HepG2 (cell line): ENCODE results near the gene FBF1. TPM values are rescaled to one million over a fixed set of nuclear protein-coding genes. Genes with fewer than 3 reads are reported as not detected.

Source experiments
- ATF7 ChIP-seq, 2 experiments: fragments of 450-650 bp in 1 of 2; sonication (generic) in 1 of 2; formaldehyde crosslinking in 1 of 2; IDR thresholded peaks; 2 replicates each; pipeline versions ENCODE4 v1.4.0 to v1.6.1; 2016 to 2020; ENCODE audit warnings: antibody characterized with exemption in 1 of 2, mild to moderate bottlenecking in 1 of 2, missing genetic modification reagents in 1 of 2
- GLI4 ChIP-seq: sonication (generic); formaldehyde crosslinking; IDR thresholded peaks from 2 replicates; pipeline ENCODE4 v1.5.1; 2020; ENCODE audit warnings: missing genetic modification reagents, mild to moderate bottlenecking, moderate library complexity, borderline replicate concordance
- MAX ChIP-seq: IDR thresholded peaks from 2 replicates; pipeline ENCODE4 v1.6.1; 2012; ENCODE audit warnings: inconsistent platforms
- REL ChIP-seq: sonication (generic); formaldehyde crosslinking; conservative IDR thresholded peaks from 2 replicates; pipeline ENCODE4 v1.8.0; 2022; ENCODE audit warnings: mild to moderate bottlenecking, missing genetic modification reagents, moderate library complexity
- SAP130 ChIP-seq: IDR thresholded peaks from 2 replicates; pipeline ENCODE4 v1.6.1; 2016; ENCODE audit warnings: low read depth
- TFDP1 ChIP-seq: IDR thresholded peaks from 2 replicates; pipeline ENCODE4 v1.6.1; 2016; ENCODE audit warnings: missing compliant biosample characterization, missing genetic modification reagents, borderline replicate concordance
- ZNF205 ChIP-seq: IDR thresholded peaks from 2 replicates; pipeline ENCODE4 v1.6.1; 2018; ENCODE audit warnings: missing biosample characterization, missing genetic modification reagents
- ZNF512B ChIP-seq: sonication (generic); formaldehyde crosslinking; IDR thresholded peaks from 2 replicates; pipeline ENCODE4 v1.5.1; 2020; ENCODE audit warnings: missing genetic modification reagents, mild to moderate bottlenecking, borderline replicate concordance
- ZNF639 ChIP-seq: conservative IDR thresholded peaks from 2 replicates; pipeline ENCODE4 v1.6.1; 2018; ENCODE audit warnings: missing genetic modification reagents
- ZNF839 ChIP-seq: sonication (generic); formaldehyde crosslinking; IDR thresholded peaks from 2 replicates; pipeline ENCODE4 v1.4.0; 2020; ENCODE audit warnings: missing genetic modification reagents, mild to moderate bottlenecking, borderline replicate concordance
- polyA plus RNA-seq, 8 experiments: library from polyadenylated mRNA; depleted of rRNA in 3 of 8; stranded (reverse) in 7 of 8; unstranded in 1 of 8; fragments of >200 nt; fragmentation: Illumina TruSeq in 4 of 8; extraction: Trizol in 4 of 8; gene quantifications; 2 replicates each; pipeline versions ENCODE4 v1.2.1 to v1.2.3, GENCODE V29; 2011 to 2016; ENCODE audit warnings: low read depth in 4 of 8, missing spikeins in 1 of 8, mixed read lengths in 1 of 8; ENCODE audit not compliant: insufficient read depth in 1 of 8
- total RNA-seq, 5 experiments: library from RNA; depleted of rRNA; stranded (reverse); fragments of >200 nt; fragmentation: Illumina TruSeq; extraction: Trizol; gene quantifications; 2 replicates each; pipeline ENCODE4 v1.2.3, GENCODE V29; 2016; ENCODE audit warnings: low read depth in 1 of 5
- TF ChIP-seq, protein P1 (sequence below): sonication (generic); formaldehyde crosslinking; IDR thresholded peaks from 2 replicates; pipeline ENCODE4 v1.4.0; 2020; ENCODE audit warnings: low read depth, mild to moderate bottlenecking, missing genetic modification reagents
- TF ChIP-seq, protein P2 (sequence below): sonication (generic); formaldehyde crosslinking; IDR thresholded peaks from 2 replicates; pipeline ENCODE4 v1.5.1; 2020; ENCODE audit warnings: mild to moderate bottlenecking, missing genetic modification reagents

Gene FBF1
- total and polyA plus RNA-seq, 2 of the 13 experiments (the other 11 are each of a cell fraction or from before 2014, with no cell fraction given), result 2.4 to 8.1 TPM

DNA sequence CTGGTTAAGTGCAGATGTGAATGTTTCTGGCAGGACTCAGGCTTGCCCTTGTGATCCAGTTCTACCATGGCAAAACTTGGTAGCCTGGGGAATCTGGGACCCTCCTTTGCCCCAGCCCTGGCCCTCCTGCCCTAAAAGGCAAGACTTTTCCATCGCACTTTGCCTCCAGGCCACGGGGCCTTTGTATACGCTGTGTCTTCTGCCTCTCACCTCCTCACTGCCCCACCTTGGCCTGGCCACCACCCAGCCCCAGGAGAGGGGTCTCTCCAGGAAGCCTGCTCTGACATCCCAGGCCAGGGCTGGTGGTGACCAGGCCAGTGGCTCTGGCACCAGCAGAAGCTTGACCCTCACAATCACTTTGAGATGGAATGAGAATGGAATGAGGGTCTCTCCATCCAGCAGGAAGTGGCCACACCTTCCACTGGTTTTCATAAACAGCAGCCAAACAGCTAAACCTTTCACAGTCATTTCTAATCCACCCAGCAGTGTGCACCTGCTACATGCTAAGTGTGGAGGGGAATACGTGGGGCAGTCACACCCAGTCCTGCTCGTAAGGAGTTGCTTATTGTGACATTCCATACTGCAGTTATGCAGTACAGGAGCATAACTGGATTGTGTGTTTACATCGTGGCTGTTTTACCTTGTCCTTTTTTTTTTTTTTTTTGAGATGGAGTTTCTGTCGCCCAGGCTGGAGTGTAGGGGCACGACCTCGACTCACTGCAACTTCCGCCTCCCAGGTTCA is 34.5 kb downstream of the FBF1 start (continued):
- TF ChIP-seq, protein P1, sequence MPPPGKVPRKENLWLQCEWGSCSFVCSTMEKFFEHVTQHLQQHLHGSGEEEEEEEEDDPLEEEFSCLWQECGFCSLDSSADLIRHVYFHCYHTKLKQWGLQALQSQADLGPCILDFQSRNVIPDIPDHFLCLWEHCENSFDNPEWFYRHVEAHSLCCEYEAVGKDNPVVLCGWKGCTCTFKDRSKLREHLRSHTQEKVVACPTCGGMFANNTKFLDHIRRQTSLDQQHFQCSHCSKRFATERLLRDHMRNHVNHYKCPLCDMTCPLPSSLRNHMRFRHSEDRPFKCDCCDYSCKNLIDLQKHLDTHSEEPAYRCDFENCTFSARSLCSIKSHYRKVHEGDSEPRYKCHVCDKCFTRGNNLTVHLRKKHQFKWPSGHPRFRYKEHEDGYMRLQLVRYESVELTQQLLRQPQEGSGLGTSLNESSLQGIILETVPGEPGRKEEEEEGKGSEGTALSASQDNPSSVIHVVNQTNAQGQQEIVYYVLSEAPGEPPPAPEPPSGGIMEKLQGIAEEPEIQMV (CRISPR knock-in tag), result 0 out of 2 replicates have a peak, but pooled peaks have one; percentile 22
- TF ChIP-seq MAX, result 0 out of 2 replicates have a peak, but pooled peaks have one; percentile 11
- TF ChIP-seq ZNF639 (CRISPR knock-in tag), result no peak
- no peak for TF ChIP-seq TFDP1
- TF ChIP-seq REL, result no peak
- TF ChIP-seq, protein P2, sequence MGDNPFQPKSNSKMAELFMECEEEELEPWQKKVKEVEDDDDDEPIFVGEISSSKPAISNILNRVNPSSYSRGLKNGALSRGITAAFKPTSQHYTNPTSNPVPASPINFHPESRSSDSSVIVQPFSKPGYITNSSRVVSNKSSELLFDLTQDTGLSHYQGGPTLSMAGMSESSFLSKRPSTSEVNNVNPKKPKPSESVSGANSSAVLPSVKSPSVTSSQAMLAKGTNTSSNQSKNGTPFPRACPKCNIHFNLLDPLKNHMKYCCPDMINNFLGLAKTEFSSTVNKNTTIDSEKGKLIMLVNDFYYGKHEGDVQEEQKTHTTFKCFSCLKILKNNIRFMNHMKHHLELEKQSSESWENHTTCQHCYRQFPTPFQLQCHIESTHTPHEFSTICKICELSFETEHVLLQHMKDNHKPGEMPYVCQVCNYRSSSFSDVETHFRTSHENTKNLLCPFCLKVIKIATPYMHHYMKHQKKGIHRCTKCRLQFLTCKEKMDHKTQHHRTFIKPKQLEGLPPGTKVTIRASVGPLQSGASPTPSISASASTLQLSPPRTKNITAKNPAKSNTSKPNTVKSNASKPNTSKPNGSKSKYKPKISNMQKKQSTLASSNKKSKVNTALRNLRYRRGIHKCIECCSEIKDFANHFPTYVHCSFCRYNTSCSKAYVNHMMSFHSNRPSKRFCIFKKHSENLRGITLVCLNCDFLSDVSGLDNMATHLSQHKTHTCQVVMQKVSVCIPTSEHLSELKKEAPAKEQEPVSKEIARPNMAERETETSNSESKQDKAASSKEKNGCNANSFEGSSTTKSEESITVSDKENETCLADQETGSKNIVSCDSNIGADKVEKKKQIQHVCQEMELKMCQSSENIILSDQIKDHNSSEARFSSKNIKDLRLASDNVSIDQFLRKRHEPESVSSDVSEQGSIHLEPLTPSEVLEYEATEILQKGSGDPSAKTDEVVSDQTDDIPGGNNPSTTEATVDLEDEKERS (CRISPR knock-in tag), result no peak
- no peak for TF ChIP-seq ATF7 (IDR thresholded peaks at IDR 0.05)
- TF ChIP-seq ATF7 (CRISPR knock-in tag; IDR thresholded peaks at IDR 0.05), result no peak
- TF ChIP-seq ZNF839 (CRISPR knock-in tag), result no peak
- no peak for TF ChIP-seq ZNF512B
- TF ChIP-seq ZNF205 (CRISPR knock-in tag), result no peak
- 0 out of 2 replicates have a peak, but pooled peaks have one; percentile 2 for TF ChIP-seq SAP130 (CRISPR knock-in tag)
- no peak for TF ChIP-seq GLI4
